Muscle of arm (tissue), 12 donors: ENCODE results near the gene LANCL2. TPM values are rescaled to one million over a fixed set of nuclear protein-coding genes. Genes with fewer than 3 reads are reported as not detected.

Experiments used
- DNase-seq: peaks from one replicate; pipeline ENCODE4 v3.0.0-alpha.2; 2013
- polyA plus RNA-seq, 12 donors: library from polyadenylated mRNA; unstranded; fragments of 120-200 nt; gene quantifications; one replicate each; pipeline ENCODE4 v1.2.1, GENCODE V29; 2013; ENCODE audit not compliant: insufficient read length in 12 of 12

The LANCL2 gene
- polyA plus RNA-seq, 12 donors = 16.6 to 21.3 (median 18.5) TPM; not detected in 1

DNA sequence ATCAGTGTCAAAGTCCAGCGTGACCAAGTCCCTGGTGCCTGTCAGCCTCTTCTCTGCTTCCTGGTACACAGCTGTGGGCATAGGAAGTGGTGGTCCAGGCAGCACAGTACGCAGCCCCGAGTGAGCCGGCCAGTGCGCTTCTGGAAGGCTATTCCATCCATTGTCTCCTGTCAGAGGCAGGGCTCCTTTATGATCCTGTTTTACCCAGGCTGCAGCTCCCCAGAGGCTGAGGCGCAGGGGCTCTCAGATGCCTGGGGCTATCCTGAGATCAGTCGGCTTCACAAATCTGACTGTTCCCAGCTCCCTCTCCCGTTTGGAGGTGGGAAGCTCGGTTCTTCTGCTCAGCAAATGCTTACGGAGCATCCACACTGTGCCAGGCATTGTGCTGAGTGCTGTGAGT is 70.3 kb downstream of the LANCL2 start:
- DNase-seq = no peak

- DNase-seq = no peak
Measured at GRCh38 chr7:55436457-55436856, 71.3 kb downstream of the LANCL2 start.

DNA sequence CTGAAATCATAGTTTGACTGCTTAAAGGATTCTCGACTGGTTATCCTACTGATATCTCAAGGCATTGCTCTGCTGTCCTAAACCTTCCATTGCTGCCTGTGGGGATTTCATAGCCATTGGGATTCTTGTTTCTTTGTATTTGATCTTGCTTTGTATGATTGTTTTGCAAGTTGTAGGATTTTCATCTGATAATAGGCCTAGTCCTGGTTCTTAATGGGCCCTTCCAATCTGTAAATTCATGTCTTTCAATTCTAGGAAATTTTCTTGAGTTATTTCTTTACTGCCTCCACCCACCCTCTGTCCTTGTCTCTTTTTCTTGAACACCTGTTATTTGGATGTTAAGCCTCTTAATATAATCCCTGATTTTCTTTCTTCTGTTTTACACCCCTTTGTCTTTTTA is 72.2 kb downstream of the LANCL2 start:
- DNase-seq = no peak

- DNase-seq = no peak
Measured at GRCh38 chr7:55438085-55438756, 73.1 kb downstream of the LANCL2 start.

GRCh38 chr7:55438757-55439525 is 73.8 kb downstream of the LANCL2 start:
- DNase-seq = no peak

- no peak for DNase-seq
Measured at GRCh38 chr7:55439627-55440026, 74.5 kb downstream of the LANCL2 start.

- DNase-seq = no peak
Measured at GRCh38 chr7:55440040-55440690, 75.0 kb downstream of the LANCL2 start.

DNA sequence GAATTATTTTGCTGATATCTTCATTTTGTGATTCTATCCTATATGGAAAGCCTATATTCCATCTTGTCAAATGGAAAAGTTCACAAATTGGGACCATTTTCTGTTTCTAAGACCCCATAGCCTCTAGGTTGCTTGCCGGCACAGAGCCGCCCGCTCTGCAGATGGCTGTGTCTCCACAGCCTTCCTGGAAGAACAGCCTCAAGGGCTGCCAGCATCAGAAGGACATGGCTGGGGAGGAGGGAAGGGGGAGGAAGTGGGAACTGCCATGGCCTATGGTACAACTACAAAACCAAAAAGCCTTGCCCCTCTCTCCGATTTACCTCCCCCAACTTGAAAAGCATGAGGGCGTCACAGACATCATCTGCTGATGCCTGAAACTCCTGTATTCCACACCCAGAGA is 75.9 kb downstream of the LANCL2 start:
- DNase-seq = no peak

DNA sequence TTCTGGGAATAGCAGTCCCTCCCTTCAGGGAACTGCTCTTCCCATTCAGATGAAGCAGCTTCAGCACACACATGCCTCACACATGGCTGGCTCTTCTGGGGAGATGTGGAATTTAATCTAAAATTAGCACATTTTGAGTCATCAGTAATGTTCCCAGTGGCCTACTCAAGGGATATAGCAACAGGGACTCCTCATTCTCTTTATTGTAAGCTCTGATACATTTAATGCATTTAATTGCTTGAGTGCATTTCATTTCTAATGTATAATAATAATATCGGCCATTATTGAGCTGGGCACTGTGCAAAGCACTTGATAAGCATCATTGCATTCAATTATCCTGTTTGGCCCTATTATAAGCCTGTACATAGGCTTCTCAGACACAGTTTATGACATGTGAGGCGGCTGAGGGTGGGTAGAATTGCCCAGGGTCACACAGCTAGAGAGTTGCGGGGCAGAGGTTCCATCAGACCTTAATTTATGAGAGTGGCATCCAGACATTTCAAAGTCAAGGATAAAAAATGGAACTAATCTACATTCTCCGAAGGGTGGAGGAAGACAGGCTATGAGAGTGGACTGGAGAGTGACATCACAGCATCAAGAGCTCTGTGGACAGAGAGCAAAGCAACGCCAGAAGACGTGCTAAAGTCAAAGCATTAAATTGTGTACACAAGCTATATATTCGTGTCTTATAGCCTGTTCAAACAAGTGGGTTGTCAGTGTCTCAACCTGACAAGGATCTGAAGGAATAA is 76.8 kb downstream of the LANCL2 start:
- no peak for DNase-seq

DNA sequence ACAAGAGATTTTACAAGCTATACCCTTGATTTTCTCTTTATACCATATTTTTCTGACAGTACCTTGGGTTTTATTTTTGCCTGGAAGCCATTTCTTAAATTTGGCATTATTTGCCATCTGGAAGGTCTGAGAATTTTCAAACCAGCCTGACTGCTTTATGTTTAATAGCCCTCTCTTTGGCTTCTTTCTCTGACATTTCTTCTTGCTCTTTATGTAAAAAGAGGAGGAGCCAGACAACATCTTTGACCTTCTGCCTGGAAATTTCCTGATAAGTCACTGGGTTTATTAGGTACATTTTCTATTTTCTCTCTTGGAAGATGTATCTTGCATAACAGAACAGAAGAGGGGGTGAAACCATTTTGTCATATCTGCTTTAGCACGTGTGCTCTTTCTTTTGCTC is 79.6 kb downstream of the LANCL2 start:
- DNase-seq = no peak

- no peak for DNase-seq
Measured at GRCh38 chr7:55448526-55448925, 83.4 kb downstream of the LANCL2 start.

DNA sequence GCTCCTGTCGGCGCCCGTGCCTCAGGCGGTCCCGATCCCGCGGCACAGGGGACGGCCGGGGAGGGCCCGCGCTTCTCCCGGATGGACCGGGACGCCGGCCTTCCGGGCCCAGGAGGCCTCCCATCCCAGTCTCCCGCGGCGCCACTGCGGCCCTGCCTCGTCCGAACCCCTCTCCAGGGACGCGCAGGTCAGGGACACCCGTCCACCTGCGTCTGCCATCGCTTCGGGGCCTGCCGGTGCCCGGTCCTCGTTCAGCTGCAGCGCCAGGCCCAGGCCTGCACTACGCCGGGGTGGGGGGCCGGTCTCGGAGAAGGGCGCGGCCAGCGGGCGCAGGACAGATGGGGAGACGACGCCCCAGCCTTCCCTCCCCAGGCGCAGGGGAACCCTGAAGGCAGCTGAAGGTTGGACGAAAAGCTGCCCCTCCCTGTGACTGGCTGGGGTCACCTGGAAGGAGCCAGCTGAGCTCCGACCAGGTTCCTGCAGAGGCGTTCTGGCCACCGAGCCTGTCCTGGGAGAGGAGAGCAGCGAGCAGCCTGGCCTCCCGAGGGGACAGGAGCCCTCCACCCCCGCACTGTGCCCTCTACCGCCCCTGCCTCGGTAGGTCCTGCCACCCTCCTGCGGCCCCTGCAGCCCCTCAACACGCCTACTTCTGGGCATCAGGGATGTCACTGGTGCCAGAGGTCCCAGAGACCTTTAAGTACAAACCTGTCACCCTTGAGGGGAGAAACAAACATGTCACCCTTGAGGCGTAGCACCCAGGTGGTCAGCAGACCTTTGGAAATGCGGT is 84.3 kb downstream of the LANCL2 start:
- no peak for DNase-seq

DNA sequence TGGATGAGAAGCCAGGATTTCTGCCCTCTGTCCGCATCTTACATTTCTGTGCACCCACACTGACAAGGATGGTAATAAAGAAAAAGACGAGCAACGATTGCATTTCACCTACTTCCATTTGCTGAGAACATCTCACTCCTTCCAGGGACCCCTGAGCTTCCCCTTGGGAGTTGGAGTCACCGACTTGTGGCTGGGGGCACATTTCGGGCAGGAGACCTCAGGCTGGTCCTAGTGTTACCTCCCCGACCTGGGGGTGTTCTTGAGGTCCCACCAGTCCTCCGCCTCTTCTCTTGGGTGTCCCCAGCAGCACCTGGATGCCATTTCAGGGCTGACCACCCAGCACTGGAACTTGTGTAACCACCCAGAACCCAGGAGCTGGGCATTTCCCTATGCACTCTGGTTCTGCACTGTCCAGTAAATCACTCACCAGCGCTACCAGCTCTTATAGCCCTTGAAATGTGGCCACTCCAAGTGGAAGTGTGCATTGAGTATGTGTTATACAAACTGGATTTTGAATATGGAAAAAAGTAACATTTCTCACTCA is 84.9 kb downstream of the LANCL2 start:
- DNase-seq = no peak

- DNase-seq = no peak
Measured at GRCh38 chr7:55452971-55453370, 87.8 kb downstream of the LANCL2 start.

- no peak for DNase-seq
Measured at GRCh38 chr7:55457801-55458200, 92.7 kb downstream of the LANCL2 start.

GRCh38 chr7:55458351-55458750 is 93.2 kb downstream of the LANCL2 start:
- DNase-seq = no peak

- no peak for DNase-seq
Measured at GRCh38 chr7:55463686-55464262, 98.6 kb downstream of the LANCL2 start.

DNA sequence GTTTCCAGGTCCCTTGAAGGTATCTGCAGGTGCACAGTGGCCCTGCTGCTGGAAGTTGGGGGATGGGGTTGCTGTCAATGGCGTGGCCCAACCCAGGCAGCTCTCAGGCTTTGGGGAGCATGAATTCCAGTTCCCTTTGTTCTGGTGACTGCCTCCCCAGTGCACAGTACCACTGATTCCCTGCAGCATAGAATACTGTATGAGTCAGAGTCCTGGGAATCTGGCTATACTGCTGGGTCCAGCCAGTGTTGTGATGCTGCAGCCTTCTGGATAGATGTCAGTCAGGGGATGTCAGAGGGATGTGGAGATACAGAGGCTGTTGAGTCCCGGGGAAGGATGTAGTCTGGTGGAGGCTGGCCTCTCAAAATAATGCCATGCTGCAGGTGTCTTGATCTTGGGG is 99.3 kb downstream of the LANCL2 start:
- DNase-seq = no peak

DNA sequence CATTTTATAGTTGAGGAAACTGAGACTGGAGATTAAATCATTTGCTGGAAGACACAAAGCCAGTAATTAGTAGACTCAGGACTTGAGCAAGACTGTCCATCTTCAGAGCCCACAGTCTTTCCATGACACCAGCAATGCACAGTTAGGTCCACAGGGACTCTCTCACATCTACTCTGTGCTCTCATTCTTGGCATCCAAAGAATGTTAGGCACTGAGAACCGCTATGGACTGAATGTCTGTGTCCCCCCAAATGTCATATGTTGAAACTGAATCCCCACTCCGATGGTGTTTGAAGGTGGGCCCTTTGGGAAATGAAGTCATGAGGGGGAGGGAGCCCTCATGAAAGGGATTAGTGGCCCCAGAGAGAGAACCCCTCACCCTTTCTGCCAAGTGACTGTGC is 100.6 kb downstream of the LANCL2 start:
- DNase-seq = no peak

DNA sequence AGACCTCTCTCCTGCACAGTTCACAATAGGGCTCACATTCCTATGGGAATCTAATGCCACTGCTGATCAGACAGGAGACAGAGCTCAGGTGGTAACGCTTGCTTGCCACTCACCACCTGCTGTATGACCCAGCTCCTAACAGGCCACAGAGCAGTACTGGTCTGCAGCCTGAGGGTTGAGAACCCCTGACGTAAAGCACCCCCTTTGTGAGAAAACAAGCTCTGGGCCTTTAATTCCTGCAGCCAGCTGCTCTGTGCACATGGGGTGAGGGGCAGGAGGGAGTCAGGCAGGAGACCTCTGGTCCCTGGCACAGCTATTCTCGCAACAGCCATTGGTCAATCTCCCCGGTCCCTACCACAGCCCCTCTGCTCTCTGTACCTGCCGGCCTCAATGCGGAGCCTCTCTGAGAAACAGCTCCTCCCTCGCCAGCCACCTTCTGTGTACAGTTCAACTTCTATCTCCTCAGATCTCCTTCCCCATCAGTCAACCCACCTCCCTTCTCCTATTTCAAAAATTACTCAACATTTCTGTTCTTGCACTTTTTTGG is 102.0 kb downstream of the LANCL2 start:
- no peak for DNase-seq

GRCh38 chr7:55468495-55468894 is 103.4 kb downstream of the LANCL2 start:
- DNase-seq = no peak
